ENCODE results near the gene KCNMB1.

Gene KCNMB1, protein sequence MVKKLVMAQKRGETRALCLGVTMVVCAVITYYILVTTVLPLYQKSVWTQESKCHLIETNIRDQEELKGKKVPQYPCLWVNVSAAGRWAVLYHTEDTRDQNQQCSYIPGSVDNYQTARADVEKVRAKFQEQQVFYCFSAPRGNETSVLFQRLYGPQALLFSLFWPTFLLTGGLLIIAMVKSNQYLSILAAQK

DNA sequence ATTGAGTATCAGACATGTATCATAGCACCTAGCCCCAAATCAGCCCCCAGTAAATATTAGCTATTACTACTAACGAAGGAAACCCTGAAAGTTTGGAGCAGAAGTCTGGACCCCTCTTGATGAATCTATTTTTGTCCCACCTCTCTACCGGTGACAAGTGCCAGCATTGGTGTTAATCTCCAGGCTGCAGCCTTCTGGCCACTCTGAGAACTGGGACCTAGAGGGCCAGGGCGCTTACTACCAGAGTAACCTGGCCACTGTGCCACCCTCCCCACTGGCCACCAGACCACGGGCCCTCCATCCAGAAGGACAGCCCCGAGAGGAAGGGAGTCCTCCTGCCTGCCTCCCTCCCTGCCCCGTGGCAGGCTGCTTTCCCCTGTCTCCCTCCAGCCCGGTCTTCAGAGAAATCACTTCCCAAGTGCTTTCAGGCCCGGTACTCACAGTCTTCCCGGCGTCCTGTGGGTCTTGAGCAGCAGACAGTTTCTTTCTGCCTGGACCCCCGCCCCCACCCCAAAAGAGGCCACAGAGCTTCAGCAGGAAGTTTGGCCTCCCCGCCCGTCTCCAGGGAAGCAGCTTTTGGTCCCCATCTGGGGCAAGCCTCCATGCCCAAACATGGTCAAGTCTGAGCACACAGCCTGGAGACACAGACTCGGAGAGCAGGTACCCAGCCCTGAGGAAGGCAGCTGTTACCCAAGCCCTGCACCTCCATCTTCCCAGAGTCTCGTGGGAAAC is at the start of gene KCNMB1:
KCNMB1 (minus strand) TSS at position 550 of the 732 bp plus-strand sequence. CDS start 3,920 bp downstream, outside the sequence.
- no peak for DNase-seq

DNA sequence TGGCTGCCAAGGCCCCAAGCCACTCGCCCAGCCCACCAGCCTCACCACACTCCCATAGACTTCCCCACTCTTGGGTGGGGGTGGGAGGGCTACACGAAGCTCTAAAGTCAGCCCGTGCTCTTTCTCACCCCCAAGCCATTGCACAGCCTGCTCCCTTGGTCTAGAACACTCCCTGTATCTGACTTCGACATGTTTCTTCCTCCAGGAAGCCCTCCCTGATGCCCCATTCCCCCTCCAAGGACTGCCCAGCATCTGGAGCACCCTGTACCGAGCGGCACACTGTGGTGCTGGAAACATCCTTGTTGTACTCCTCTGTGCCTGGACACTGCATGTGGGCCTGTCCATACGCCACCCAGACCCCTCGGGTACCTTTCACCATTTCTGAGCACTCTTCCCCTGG is 49.4 kb upstream of the KCNMB1 start:
- no peak for DNase-seq

DNA sequence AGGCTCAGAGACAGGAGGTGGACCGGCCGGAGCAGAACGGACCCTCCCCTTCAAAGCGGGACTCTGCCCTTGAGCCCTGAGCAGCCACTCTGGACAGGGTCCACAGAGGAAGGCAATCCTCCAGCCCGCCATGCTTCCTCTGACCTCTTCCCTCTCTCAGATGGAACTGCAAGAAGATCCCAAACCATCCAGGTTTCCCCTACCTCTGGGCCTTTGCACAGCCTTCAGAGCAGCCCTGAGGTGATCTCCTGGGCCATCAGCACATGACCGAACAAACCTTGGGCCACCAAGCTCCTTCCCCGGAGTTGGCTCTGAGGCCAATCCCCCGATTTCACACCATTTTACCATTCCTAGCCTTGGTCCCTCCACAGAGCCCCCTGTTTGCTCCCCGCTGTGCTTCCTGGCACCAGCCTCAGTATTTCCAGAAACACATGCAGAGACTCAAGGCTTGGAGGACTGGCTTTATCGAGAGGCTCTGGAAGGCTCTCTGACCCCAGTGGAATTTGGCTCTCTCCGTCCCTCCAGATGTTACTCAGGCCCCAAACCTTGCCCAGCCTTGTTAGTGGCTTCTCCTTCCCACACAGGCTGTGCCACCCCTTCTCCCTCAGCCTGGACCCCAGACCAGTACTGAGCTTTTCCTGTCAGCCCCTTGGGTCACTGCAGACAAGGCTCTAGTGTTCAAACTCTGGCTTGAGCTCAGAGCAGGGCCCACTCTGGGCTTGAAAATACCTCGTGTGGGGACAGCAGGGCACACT is 48.6 kb upstream of the KCNMB1 start:
- DNase-seq, result no peak

DNA sequence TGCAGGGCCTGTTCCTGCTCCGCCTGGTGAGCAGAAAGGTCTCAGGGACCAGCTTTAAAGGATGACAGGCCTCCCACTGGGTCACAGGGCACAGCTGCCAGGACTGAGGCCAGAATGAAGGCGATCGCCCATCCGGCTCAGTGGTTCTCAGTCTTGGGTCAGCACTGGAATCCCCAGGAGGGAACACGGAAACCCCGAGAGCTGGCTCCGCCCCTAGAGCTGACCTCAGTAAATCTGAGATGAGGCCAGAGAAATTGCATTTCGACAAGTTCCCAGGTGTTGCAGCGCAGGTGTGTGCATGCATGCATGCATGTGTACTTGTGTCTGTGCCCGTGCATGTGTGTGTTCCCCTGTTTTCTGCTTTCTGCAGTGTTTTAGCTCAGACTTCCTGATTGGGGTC is 47.2 kb upstream of the KCNMB1 start:
- DNase-seq, result no peak

DNA sequence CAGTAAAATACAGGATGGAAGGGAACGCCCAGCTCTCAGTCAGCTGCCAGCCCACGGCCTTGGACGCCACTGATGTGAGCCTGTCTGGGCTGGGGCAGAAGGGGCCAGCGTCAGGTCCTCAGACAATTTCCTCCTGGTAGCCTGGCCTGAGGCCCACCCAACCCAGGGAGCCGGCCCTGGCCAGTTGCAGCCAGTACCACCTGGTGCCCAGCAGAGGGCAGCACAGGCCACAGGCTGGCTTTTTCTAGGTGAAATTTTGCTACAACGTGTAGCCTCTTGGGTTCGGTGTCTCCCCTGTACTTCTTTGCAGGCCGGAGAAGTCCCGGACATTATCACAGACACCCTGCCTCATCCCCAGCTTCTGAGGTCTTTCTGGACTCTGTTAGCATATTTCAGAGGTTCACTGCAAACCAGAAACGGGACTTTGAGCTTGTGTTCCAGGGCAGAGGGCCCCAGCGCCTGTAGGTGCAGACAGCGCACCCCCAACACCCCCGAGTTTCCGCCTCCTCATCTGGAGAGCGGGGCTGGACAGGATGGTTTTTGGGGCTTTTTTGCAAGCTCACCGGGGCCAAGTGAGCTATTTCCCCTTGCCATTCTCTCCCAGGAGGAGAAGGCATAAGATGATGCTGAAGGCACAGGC is 45.9 kb upstream of the KCNMB1 start:
- no peak for DNase-seq

DNA sequence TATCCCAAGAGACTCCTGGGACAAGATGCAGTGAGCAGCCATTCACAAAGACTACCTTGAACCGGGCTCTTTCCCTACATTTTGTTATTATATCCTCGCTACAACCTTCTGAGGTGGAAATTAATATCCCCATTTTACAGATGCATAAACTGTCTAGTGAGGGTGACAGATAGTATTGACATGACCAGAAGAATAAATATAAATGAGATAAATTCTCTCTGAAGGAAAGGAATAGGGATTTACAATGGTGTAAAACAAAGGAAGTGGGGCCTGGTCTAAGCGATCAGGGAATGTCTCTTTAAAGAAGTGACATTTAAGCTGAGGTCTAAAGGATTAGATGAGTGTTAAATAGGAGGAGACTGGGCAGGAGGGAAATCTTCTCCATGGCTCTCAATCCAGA is 43.5 kb upstream of the KCNMB1 start:
- DNase-seq, result no peak

DNA sequence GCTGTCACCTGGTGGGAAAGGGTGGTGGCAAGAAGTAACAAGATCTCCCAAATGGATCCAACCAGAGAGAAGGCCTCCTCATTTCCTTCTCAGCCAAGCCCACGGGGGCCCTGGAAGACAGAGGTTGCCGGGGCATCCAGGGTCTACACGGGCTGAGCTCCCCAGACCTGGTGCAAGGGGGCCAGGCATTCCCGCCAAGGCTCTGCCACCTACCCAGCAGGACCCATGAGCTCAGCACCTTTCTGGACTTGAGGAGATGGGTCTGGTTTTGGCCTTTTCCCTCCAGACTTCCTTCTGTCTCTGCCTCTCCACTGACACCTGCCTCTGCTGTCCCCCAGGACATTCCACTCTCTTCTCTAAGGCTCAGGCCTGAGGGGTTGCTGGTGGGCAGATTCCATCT is 42.4 kb upstream of the KCNMB1 start:
- DNase-seq, result no peak

DNA sequence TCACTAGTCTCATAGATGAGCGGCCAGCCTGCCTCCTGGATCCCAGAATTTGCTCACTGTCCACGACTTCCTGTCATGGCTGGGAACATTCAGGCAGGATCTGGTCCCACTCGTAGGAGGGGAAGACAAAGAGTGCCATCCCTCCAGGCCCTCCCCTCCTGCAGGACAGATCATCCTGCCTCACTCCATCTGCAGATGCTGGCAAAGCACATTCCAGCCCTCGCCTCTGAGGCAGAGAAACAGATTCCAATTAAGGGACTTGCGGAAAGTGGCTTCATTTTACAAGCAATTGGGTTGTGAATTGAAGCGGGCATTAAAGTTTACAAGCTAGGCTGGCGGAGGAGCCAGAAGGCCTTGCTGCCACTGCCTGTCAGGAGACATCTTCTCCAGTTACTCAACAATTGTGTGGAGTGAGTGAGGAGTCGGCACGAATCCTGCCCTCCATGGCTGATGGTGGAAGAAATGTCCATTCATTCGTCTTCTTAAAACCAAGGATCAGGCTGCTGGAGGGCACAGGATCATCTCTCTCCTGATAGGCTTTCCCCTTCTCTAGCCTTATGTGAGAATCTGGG is 41.8 kb upstream of the KCNMB1 start:
- no peak for DNase-seq

DNA sequence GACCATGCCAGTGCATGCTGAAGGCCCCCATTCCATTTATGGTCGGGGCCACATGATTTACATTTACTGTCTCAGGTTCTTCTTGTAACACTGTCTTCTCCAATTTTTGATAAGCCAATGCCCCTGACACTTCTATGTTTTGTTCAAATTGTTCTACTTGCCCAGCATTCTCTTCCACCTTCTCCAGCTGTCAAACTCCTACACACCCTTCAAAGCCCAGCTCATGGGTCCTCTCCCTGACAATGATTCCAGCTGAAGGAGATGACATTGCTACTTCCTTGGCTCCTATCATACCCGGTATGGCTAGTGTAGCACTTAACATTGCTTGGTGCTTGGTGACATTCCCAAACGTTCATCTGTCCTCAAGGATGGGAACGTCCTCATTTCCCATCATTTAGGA is 41.1 kb upstream of the KCNMB1 start:
- DNase-seq, result no peak

DNA sequence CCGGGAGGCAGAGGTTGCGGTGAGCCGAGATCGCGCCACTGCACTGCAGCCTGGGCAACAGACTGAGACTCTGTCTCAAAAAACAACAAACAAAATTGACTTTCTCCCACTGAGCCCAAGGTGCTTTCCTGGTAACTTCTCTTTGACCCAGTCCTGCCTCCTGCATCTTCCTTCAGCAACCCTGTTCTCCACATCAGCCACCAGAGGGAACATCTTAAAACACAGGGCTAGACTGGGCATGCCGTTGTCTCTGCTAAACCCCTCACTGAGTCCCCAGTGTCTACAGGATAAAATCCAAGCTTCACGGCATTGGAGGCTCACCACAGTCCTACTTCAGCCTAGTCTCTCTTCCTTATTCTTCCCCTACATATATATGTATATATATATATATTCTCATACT is 39.8 kb upstream of the KCNMB1 start:
- no peak for DNase-seq

DNA sequence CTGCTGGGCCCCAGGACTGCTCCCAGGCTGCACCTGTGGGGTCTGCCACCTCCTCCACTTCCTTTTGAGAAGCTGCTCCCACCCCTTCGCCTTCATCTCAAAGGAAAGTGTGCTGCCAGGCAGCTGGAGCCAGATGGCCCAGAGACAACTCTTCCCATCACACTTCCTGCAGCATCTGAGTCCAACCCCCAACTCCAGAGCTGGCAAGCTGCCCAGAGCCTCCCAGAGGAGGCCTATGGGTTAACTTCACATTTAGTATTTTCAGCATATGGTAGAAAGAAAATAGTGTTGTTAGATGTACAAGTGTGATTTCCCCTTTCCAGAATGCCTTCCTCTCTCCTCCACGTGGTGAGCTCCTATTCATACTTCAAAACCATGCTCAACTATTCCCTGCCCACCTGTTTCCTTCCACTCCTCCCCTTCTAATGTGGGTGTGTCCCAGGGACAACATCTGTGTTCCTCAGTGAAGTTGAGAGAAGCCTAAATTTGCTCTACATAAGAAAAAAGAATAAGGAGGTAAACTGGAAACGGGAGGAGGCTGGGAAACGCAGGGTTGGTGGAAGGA is 38.6 kb upstream of the KCNMB1 start:
- DNase-seq, result no peak

DNA sequence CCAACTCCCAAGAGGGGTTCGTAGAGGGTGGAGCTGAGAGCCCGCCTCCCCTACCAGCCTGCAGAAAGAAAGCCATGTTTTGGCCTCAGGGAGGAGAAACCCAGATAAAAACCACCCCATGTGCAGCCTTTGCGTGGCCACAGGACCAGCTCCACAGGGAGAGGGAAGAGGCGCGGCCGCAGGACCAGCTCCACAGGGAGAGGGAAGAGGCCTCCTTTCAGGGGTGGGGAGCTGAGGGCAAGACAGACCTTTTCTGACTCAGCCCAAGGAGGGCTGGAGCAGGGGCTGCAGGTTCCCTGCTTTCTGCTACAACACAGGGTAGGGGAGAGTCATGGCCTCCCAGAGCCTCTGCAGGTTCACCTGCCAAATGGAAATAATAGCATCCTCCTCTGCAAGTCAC is 37.6 kb upstream of the KCNMB1 start:
- DNase-seq, result no peak

DNA sequence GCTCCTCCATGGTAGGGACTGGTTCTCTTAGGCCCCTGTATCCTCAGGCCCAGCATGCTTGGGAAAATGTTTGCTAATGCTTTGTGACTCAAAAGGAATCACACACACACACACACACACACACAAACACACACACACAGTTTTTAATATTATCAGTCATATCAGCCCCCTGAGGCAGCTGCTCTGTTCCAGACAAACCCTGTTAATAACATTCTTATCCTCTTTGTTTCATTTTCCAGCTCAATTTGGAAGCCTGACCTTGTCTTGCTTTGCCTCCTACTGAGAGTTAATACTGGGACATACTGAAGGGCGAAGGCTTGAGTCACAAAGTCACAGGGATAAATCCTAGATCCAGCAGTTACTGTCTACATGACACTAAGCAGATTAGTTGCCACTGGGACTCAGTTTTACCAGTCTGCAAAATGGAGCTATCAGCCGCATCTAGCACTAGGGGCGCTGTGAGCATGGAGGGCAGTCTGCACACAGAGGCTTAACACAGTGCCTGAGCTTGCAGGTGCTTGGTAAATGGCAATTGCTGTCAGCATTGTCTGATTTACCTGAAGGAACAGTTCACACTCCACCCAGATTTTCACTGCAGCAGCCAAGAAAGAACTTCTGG is 37.1 kb upstream of the KCNMB1 start:
- no peak for DNase-seq

DNA sequence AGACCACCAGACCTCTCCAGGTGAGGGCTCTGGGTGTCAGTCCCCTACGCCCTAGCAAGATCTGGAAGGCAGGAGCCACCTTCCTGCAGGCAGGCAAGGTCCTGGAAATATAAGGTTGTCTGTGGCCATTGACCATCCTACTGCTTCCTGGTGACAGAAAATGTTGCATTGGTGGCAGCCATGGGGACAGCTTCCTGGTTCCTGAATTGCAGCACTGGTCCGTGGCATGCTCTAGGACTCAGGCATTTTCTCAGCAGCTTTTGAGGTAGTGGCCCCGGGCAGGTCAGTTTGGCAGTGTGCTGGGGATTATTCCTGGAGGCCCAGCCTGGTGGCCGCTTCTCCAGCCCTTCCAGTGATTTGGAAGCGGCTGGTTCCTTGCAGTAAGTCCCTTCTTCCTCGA is 36.6 kb upstream of the KCNMB1 start:
- no peak for DNase-seq

DNA sequence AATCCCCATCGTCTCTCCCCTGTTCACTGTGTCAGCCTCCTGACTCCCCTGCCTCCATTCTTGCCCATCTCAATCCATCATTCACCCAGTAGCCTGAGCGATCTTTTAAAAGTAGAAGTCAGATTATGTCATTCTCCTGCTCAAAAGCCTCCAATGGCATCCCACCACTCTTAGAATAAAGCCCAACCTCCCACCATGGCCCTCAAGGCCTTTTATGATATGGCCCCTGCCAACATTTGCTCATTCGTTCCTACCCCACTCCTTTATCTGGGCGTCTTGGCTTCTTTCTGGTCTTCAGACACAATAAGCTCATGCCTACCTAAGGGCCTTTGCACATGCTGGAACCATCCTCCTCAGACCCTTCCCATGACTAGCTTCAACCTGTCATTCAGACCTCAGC is 35.5 kb upstream of the KCNMB1 start:
- no peak for DNase-seq

DNA sequence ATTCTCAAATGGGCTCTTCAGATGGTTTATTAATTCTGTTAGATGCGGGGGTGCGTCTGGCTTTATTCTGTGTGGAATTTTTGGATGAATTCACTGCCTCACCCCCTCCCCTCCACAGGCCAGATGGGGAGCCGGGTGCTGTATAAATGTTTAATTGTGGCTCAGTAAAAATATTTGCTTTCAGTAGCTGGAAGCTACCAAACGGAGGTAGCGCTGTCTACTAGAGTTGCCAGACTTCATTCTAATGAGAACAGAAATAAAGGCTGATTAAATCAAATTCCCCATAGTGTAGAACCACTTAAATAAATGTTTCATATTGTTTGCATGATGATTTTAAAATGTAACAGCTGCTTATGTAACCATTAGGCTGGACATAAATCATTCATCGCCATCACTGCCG is 34.5 kb upstream of the KCNMB1 start:
- no peak for DNase-seq

DNA sequence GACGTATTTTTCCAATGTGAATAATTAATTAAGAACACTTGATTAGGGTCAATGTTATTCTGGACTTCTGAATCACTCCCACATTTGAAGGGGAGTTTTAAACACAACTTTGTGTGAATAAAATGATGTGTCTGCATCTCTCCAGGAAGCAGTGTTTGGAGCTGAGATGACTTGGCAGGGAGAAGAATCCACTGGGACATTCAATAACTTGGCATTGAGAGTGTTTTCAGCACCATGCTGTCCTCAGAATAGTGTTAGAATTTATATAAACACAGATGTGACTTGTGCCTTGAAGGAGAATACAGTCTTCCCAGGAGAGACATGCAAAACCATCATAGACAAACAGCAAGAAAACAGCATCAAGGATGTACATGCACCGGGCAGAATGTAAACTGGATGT is 32.7 kb upstream of the KCNMB1 start:
- DNase-seq, result no peak

DNA sequence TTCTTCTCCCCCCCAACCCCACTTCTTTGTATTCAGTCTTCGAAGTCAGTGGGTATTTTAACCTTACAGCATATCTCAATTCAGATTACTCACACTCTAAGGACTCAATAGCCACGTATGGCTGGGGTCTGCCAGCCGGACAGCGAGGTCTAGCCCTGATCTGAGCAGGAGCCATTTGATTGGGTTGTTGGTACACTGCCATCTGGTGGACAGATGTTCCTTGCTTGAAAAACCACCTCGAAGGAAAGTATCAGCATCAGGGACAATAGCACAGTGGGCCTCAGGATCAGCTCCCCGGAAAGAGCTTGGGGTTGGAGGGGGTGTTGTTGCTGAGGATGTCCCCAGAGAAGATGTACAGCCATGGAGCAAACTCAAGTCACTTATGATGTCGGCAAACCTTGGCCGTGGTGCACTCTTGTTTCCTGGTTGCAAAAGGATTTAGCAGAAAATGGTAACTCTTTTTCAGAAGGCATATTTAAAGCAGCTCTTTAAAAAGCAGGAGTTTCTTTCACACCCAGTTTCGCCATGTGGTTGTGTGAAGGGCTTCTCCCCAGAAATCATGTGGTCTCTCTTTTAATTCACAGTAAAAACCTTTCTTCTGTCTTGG is 31.7 kb upstream of the KCNMB1 start:
- no peak for DNase-seq

DNA sequence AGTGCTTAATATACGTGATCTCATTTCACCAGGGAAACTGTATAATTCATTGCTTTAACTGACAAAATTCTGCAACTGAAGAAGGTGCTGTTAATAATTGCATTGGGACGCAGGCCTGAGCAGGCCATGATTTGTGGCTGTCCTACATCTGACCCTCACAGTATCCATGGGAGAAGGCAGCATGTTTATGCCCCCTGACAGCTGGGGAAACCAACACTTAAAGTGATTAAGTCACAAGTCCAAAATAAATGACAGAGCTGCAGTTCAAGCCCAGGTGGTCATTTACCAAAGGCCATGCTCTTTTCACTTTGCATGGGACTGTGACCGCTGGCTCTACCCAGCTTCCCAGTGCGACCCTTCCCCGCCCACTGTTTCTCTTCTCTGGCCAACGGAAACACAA is 30.5 kb upstream of the KCNMB1 start:
- DNase-seq, result no peak

DNA sequence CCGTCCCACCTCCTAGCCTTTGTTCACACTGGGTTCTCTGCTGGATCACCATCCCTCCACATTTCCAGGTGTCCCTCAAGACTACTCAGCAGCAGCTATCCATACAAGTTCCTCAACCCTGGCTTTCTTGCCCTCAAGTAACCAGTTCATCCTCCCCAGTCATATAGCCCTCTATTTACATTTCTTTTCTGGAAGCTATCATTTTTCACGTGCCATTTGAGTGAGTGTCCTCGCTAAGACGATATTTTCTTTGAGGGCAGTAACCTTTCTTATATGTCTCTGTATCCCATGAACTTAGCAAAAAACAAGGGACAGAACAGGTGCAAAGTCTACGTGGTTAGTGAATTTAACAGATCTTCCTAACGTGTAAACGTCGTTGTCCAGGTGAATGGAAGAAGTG is 29.6 kb upstream of the KCNMB1 start:
- DNase-seq, result no peak

DNA sequence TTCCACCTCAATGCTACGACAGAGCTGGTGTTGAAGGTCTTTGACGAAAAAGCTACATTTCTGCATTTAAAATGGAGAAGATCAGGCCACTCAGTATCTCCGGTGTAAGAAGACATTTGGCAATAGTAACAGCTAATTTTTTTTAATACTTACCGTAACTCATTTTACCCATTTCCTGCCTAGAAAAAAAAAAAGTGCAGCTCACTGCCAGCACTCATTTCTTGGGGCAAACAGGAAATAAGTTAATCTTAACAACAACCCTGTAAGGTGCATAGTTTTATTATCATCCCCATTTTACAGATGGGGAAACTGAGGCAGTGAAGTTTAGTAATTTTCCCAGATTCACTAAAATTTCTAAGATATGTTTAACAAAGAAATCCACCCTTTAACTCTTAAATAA is 27.4 kb upstream of the KCNMB1 start:
- DNase-seq, result no peak

DNA sequence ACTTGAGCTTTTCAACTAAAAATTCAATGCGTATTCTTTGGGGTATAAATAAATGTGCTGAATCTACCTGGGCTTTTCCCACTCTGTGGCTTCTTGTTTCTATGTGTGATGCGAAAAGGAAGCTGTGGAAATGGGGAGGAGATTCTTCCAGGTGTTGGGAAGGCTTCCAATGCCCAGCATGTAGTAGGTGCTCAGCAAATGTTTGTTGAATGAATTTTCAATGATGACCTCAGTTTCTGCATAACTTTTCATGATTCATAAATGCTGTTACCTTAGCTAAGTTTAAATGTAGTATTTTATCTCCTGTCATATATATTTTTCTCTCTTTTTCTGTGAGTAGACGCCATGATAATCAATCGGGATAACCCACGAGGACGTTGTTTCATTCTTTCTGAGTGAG is 25.6 kb upstream of the KCNMB1 start:
- DNase-seq, result no peak
